ENCODE measurements around the gene MMP19.

The MMP19 gene

DNA sequence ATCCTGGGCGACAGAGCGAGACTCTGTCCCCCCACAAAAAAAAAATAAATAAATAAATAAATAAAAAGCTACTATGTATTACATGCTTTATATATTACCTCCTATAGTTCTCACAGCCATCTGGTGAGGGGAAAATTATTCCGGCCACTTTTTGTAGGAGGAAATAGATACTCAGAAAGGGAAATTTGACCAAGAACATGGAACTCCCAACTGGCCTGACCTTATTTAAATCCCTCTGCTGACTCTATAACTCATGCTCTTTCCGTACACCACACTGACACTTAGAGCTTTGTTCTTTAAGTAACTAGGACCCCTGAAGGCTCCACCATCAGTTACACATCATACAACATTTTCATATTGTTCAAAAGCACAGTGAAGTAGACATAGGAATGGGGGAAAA, 2.2 kb upstream of the MMP19 start:
- Histone ChIP-seq H3K79me2 (ENCODE audit: insufficient read depth, low read length) (no peaks in the 10 kb centered on the region), H3F3A (ENCODE audit: insufficient read depth, low read length) (no peaks in the 10 kb centered on the region), H4K20me1 (ENCODE audit: insufficient read depth, low read length) (no peaks in the 10 kb centered on the region), H3K9ac (ENCODE audit: low read length) (no peak overlapping the region), H3K4me3 (ENCODE audit: low read depth, low read length, poor library complexity, severe bottlenecking) (no peak overlapping the region), H3K27ac (ENCODE audit: low read depth, low read length, poor library complexity, severe bottlenecking) (no peak overlapping the region), H3K4me1 (ENCODE audit: insufficient read depth, low read length, severe bottlenecking) (no peaks in the 10 kb centered on the region), H2AFZ (ENCODE audit: low read length) (no peak overlapping the region), H3K9me3 (ENCODE audit: low read length) (no peaks in the 10 kb centered on the region), H3K4me2 (ENCODE audit: low read length) (no peak overlapping the region), H3K36me3 (ENCODE audit: insufficient read depth, low read length) (no peaks in the 10 kb centered on the region; the same call in 1 of the 2 replicates), H3K27me3 (ENCODE audit: insufficient read depth, low read length) (0 out of 2 replicates have a peak, but pooled peaks cover 3% of the 10 kb centered on the region), H3K9me2 (ENCODE audit: low read depth, low read length) (no peaks in the 10 kb centered on the region)
- no peak for TF ChIP-seq EZH2 (IDR thresholded peaks at IDR 0.05; ENCODE audit: borderline replicate concordance, low read length)
- TF ChIP-seq CTCF (IDR thresholded peaks at IDR 0.05; ENCODE audit: low read length): no peak

DNA sequence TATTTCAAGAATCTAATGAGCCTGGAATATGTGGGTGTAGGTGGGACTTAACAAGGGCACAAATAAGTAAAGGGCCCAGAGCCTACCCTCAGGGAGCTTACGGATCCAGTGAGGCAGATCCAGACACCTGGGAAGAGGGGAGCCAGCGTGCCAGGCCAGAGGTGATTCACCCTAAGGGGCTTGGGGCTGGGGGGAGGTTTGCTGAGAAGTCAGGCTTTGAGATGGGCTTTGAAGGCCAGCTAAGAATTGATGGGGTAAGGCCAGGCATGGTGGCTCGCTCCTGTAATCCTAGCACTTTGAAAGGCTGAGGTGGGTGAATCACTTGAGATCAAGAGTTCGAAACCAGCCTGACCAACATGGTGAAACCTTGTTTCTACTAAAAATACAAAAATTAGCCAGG, 695 bp upstream of the MMP19 start:
- H3K27me3 ChIP-seq (ENCODE audit: insufficient read depth, low read length): 0 out of 2 replicates have a peak, but pooled peaks cover 3% of the 10 kb centered on the region
- no peak overlapping the region for H2AFZ ChIP-seq (ENCODE audit: low read length)
- no peaks in the 10 kb centered on the region for H3K9me2 ChIP-seq (ENCODE audit: low read depth, low read length)
- no peaks in the 10 kb centered on the region for H3K9me3 ChIP-seq (ENCODE audit: low read length)
- H4K20me1 ChIP-seq (ENCODE audit: insufficient read depth, low read length): no peaks in the 10 kb centered on the region
- no peaks in the 10 kb centered on the region for H3F3A ChIP-seq (ENCODE audit: insufficient read depth, low read length)
- H3K4me3 ChIP-seq (ENCODE audit: low read depth, low read length, poor library complexity, severe bottlenecking): no peak overlapping the region
- no peak for TF ChIP-seq EZH2 (IDR thresholded peaks at IDR 0.05; ENCODE audit: borderline replicate concordance, low read length)
- TF ChIP-seq CTCF (IDR thresholded peaks at IDR 0.05; ENCODE audit: low read length): no peak
- H3K9ac ChIP-seq (ENCODE audit: low read length): no peak overlapping the region
- no peaks in the 10 kb centered on the region; the same call in 1 of the 2 replicates for H3K36me3 ChIP-seq (ENCODE audit: insufficient read depth, low read length)
- H3K27ac ChIP-seq (ENCODE audit: low read depth, low read length, poor library complexity, severe bottlenecking): no peak overlapping the region
- no peaks in the 10 kb centered on the region for H3K4me1 ChIP-seq (ENCODE audit: insufficient read depth, low read length, severe bottlenecking)
- no peaks in the 10 kb centered on the region for H3K79me2 ChIP-seq (ENCODE audit: insufficient read depth, low read length)
- H3K4me2 ChIP-seq (ENCODE audit: low read length): no peak overlapping the region

- H3K9me3 ChIP-seq (ENCODE audit: low read length): no peaks in the 10 kb centered on the region
- no peaks in the 10 kb centered on the region for H4K20me1 ChIP-seq (ENCODE audit: insufficient read depth, low read length)
- H3K27ac ChIP-seq (ENCODE audit: low read depth, low read length, poor library complexity, severe bottlenecking): no peak overlapping the region
- H3K27me3 ChIP-seq (ENCODE audit: insufficient read depth, low read length): no peaks in the 10 kb centered on the region
- no peaks in the 10 kb centered on the region; the same call in 1 of the 2 replicates for H3K36me3 ChIP-seq (ENCODE audit: insufficient read depth, low read length)
- H3K4me3 ChIP-seq (ENCODE audit: low read depth, low read length, poor library complexity, severe bottlenecking): no peak overlapping the region
- H3K79me2 ChIP-seq (ENCODE audit: insufficient read depth, low read length): no peaks in the 10 kb centered on the region
- H2AFZ ChIP-seq (ENCODE audit: low read length): no peak overlapping the region
- H3K4me1 ChIP-seq (ENCODE audit: insufficient read depth, low read length, severe bottlenecking): no peaks in the 10 kb centered on the region
- no peak overlapping the region for H3K4me2 ChIP-seq (ENCODE audit: low read length)
- H3F3A ChIP-seq (ENCODE audit: insufficient read depth, low read length): no peaks in the 10 kb centered on the region
- TF ChIP-seq CTCF (IDR thresholded peaks at IDR 0.05; ENCODE audit: low read length): no peak
- no peak for TF ChIP-seq EZH2 (IDR thresholded peaks at IDR 0.05; ENCODE audit: borderline replicate concordance, low read length)
- no peaks in the 10 kb centered on the region for H3K9me2 ChIP-seq (ENCODE audit: low read depth, low read length)
- no peak overlapping the region for H3K9ac ChIP-seq (ENCODE audit: low read length)
These were observed 2.0 kb downstream of the MMP19 start for GRCh38 chr12:55840581-55841351.
